Measurements from ENCODE around the gene SYNRG.

The SYNRG gene

DNA sequence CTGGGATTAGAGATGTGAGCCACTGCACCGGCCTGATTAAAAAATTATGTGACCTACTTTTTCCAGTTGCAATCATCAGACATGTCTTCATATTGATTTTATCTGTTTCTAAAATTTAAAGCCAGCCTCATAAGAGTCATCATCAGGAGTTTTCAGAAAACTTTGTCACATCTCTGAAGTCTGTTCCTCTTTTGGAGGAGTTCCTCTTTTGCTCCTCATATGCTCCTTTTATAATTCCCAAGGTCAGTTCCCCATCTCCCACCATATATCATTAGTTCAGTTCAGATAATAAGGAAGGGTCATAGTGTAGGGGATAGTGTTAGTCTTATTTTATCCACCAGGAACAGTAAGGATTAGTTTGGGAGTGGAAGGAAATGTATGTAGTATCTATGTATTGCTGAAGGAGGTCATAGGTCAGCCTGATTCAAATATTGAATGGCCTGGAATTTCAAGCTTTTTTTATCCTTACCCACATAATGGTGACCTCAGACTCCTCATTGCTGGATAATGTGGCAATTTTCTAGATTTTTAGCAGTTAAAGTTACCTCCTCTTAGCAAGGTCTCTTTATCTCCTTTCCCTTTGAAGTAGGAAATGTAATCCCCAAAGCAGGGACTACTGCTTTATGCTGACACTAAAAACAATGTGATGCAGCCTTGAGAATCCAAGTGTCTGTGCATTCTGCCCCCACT, 133.3 kb downstream of the SYNRG start:
- H3K4me2 ChIP-seq (ENCODE audit: insufficient read depth, low read length, poor library complexity, severe bottlenecking): no peak overlapping the region
- no peak overlapping the region for H3K14ac ChIP-seq (ENCODE audit: low read length)
- no peak for DNase-seq (ENCODE audit: low spot score)
- H2BK5ac ChIP-seq (ENCODE audit: low read length): no peak overlapping the region
- H4K8ac ChIP-seq (ENCODE audit: low read depth, low read length): no peak overlapping the region
- H4K91ac ChIP-seq (ENCODE audit: low read depth, low read length, poor library complexity): no peak overlapping the region
- no peak overlapping the region for H2AFZ ChIP-seq (ENCODE audit: low read length)
- no peak overlapping the region for H3K4me3 ChIP-seq (ENCODE audit: low read length in 2 of 2)
- no peak overlapping the region for H2BK15ac ChIP-seq (ENCODE audit: low read length)
- no peak overlapping the region for H3K27ac ChIP-seq (replicated peaks; ENCODE audit: low read length)
- no peak overlapping the region for H3K9ac ChIP-seq (ENCODE audit: low read depth, low read length, poor library complexity)
- no peak overlapping the region for H3K18ac ChIP-seq (ENCODE audit: low read length)
- H3K36me3 ChIP-seq (replicated peaks in 1 of 2; ENCODE audit: control insufficient read depth in 2 of 2, insufficient read depth in 2 of 2, low read length in 2 of 2): peaks cover 10 to 97% of the 10 kb centered on the region in 2 donors
- H2BK120ac ChIP-seq (ENCODE audit: low read depth, low read length): no peak overlapping the region
- H3K4me1 ChIP-seq (ENCODE audit: control insufficient read depth in 2 of 2, insufficient read depth in 1 of 2, low read depth in 1 of 2, low read length in 2 of 2): peaks cover 2 to 5% of the 10 kb centered on the region in 2 donors
- no peak overlapping the region for H2AK5ac ChIP-seq (ENCODE audit: low read depth, low read length)
- H3K4ac ChIP-seq (ENCODE audit: low read length): no peak overlapping the region
- no peaks in the 10 kb centered on the region for H3K79me1 ChIP-seq (ENCODE audit: low read depth, low read length)
- H2BK12ac ChIP-seq (ENCODE audit: low read length): no peak overlapping the region
- H3K27me3 ChIP-seq (ENCODE audit: control insufficient read depth in 3 of 3, insufficient read depth in 3 of 3, low read depth in 1 of 3, low read length in 3 of 3): no peaks in the 10 kb centered on the region
- WGBS, 2 donors (ENCODE audit: extremely low coverage in 2 of 2, insufficient read length in 2 of 2, insufficient replicate concordance in 1 of 2): no CpG with 5 or more reads among the region's 1 CpG
- H3K23ac ChIP-seq (ENCODE audit: low read depth, low read length, poor library complexity): no peak overlapping the region
- no peaks in the 10 kb centered on the region for H3K9me3 ChIP-seq (replicated peaks in 1 of 2; ENCODE audit: control insufficient read depth in 2 of 2, insufficient read depth in 1 of 2, low read depth in 1 of 2, low read length in 2 of 2)

- DNase-seq (ENCODE audit: low spot score): no peak
- Histone ChIP-seq H3K18ac (ENCODE audit: low read length) (no peak overlapping the region), H3K4me3 (ENCODE audit: low read length in 2 of 2) (no peak overlapping the region), H2BK5ac (ENCODE audit: low read length) (no peak overlapping the region), H3K79me1 (ENCODE audit: low read depth, low read length) (no peaks in the 10 kb centered on the region), H4K8ac (ENCODE audit: low read depth, low read length) (no peak overlapping the region), H2BK15ac (ENCODE audit: low read length) (no peak overlapping the region), H3K27me3 (ENCODE audit: control insufficient read depth in 3 of 3, insufficient read depth in 3 of 3, low read depth in 1 of 3, low read length in 3 of 3) (no peaks in the 10 kb centered on the region), H3K9ac (ENCODE audit: low read depth, low read length, poor library complexity) (no peak overlapping the region), H2BK120ac (ENCODE audit: low read depth, low read length) (no peak overlapping the region), H3K4me1 (ENCODE audit: control insufficient read depth in 2 of 2, insufficient read depth in 1 of 2, low read depth in 1 of 2, low read length in 2 of 2) (no peaks in the 10 kb centered on the region), H3K14ac (ENCODE audit: low read length) (no peak overlapping the region), H4K91ac (ENCODE audit: low read depth, low read length, poor library complexity) (no peak overlapping the region), H3K36me3 (replicated peaks in 1 of 2; ENCODE audit: control insufficient read depth in 2 of 2, insufficient read depth in 2 of 2, low read length in 2 of 2) (peaks cover 13 to 98% of the 10 kb centered on the region in 2 donors), H3K4ac (ENCODE audit: low read length) (no peak overlapping the region), H3K4me2 (ENCODE audit: insufficient read depth, low read length, poor library complexity, severe bottlenecking) (no peak overlapping the region), H3K23ac (ENCODE audit: low read depth, low read length, poor library complexity) (no peak overlapping the region), H3K27ac (replicated peaks; ENCODE audit: low read length) (no peak overlapping the region), H2AFZ (ENCODE audit: low read length) (no peak overlapping the region), H2BK12ac (ENCODE audit: low read length) (no peak overlapping the region), H3K9me3 (replicated peaks in 1 of 2; ENCODE audit: control insufficient read depth in 2 of 2, insufficient read depth in 1 of 2, low read depth in 1 of 2, low read length in 2 of 2) (no peaks in the 10 kb centered on the region), H2AK5ac (ENCODE audit: low read depth, low read length) (no peak overlapping the region)
- no CpG with 5 or more reads among the region's 7 CpGs for WGBS, 2 donors (ENCODE audit: extremely low coverage in 2 of 2, insufficient read length in 2 of 2, insufficient replicate concordance in 1 of 2)
These were observed 139.0 kb downstream of the SYNRG start for GRCh38 chr17:37470181-37470580.

- H3K4ac ChIP-seq (ENCODE audit: low read length): no peak overlapping the region
- no peaks in the 10 kb centered on the region for H3K27me3 ChIP-seq (ENCODE audit: control insufficient read depth in 3 of 3, insufficient read depth in 3 of 3, low read depth in 1 of 3, low read length in 3 of 3)
- no peak overlapping the region for H4K8ac ChIP-seq (ENCODE audit: low read depth, low read length)
- H3K9ac ChIP-seq (ENCODE audit: low read depth, low read length, poor library complexity): no peak overlapping the region
- H3K9me3 ChIP-seq (replicated peaks in 1 of 2; ENCODE audit: control insufficient read depth in 2 of 2, insufficient read depth in 1 of 2, low read depth in 1 of 2, low read length in 2 of 2): no peaks in the 10 kb centered on the region
- DNase-seq (ENCODE audit: low spot score): no peak
- no peak overlapping the region for H3K18ac ChIP-seq (ENCODE audit: low read length)
- no CpG with 5 or more reads among the region's 1 CpG for WGBS, 2 donors (ENCODE audit: extremely low coverage in 2 of 2, insufficient read length in 2 of 2, insufficient replicate concordance in 1 of 2)
- no peak overlapping the region for H3K14ac ChIP-seq (ENCODE audit: low read length)
- H3K27ac ChIP-seq (replicated peaks; ENCODE audit: low read length): no peak overlapping the region
- H3K23ac ChIP-seq (ENCODE audit: low read depth, low read length, poor library complexity): no peak overlapping the region
- no peak overlapping the region for H4K91ac ChIP-seq (ENCODE audit: low read depth, low read length, poor library complexity)
- no peak overlapping the region for H2BK12ac ChIP-seq (ENCODE audit: low read length)
- H3K79me1 ChIP-seq (ENCODE audit: low read depth, low read length): no peaks in the 10 kb centered on the region
- no peak overlapping the region for H2BK120ac ChIP-seq (ENCODE audit: low read depth, low read length)
- H2AK5ac ChIP-seq (ENCODE audit: low read depth, low read length): no peak overlapping the region
- H3K36me3 ChIP-seq (replicated peaks in 1 of 2; ENCODE audit: control insufficient read depth in 2 of 2, insufficient read depth in 2 of 2, low read length in 2 of 2): peaks cover 8 to 95% of the 10 kb centered on the region in 2 donors
- H3K4me1 ChIP-seq (ENCODE audit: control insufficient read depth in 2 of 2, insufficient read depth in 1 of 2, low read depth in 1 of 2, low read length in 2 of 2): no peaks in the 10 kb centered on the region
- H3K4me2 ChIP-seq (ENCODE audit: insufficient read depth, low read length, poor library complexity, severe bottlenecking): no peak overlapping the region
- H3K4me3 ChIP-seq (ENCODE audit: low read length in 2 of 2): no peak overlapping the region
- H2BK5ac ChIP-seq (ENCODE audit: low read length): no peak overlapping the region
- no peak overlapping the region for H2BK15ac ChIP-seq (ENCODE audit: low read length)
- H2AFZ ChIP-seq (ENCODE audit: low read length): no peak overlapping the region
These were observed 142.7 kb downstream of the SYNRG start for GRCh38 chr17:37466471-37466870.

DNA sequence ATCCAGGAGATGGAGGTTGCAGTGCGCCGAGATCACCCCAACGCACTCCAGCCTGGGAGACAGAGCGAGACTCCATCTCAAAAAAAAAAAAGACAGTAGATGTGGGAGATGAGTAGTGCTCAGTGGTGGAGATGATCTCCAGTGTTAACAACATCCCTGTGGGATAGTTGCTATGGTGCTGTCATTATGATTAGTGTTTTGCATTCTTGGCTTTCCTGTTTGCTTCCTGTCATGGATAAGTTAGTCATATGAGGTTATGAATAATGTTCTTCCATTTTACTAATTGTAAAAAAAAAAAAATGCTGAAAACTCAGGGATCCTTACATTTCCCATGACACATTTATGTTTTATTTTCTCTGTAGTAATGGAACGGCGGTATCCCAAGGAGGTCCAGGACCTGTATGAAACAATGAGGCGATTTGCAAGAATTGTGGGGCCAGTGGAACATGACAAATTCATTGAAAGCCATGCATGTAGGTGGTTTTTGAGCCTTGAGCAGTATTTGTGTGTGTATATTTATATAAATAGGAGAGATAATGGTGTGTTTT, 144.1 kb downstream of the SYNRG start:
- Histone ChIP-seq H3K9me3 (replicated peaks in 1 of 2; ENCODE audit: control insufficient read depth in 2 of 2, insufficient read depth in 1 of 2, low read depth in 1 of 2, low read length in 2 of 2) (no peaks in the 10 kb centered on the region), H2AFZ (ENCODE audit: low read length) (no peak overlapping the region), H3K27me3 (ENCODE audit: control insufficient read depth in 3 of 3, insufficient read depth in 3 of 3, low read depth in 1 of 3, low read length in 3 of 3) (no peaks in the 10 kb centered on the region), H3K79me1 (ENCODE audit: low read depth, low read length) (no peaks in the 10 kb centered on the region), H2BK5ac (ENCODE audit: low read length) (no peak overlapping the region), H3K4ac (ENCODE audit: low read length) (no peak overlapping the region), H3K18ac (ENCODE audit: low read length) (no peak overlapping the region), H3K4me1 (ENCODE audit: control insufficient read depth in 2 of 2, insufficient read depth in 1 of 2, low read depth in 1 of 2, low read length in 2 of 2) (peaks cover 0 to 2% of the 10 kb centered on the region in 2 donors), H2BK120ac (ENCODE audit: low read depth, low read length) (no peak overlapping the region), H3K4me2 (ENCODE audit: insufficient read depth, low read length, poor library complexity, severe bottlenecking) (no peak overlapping the region), H2BK12ac (ENCODE audit: low read length) (no peak overlapping the region), H4K91ac (ENCODE audit: low read depth, low read length, poor library complexity) (no peak overlapping the region), H3K23ac (ENCODE audit: low read depth, low read length, poor library complexity) (no peak overlapping the region), H4K8ac (ENCODE audit: low read depth, low read length) (no peak overlapping the region), H3K9ac (ENCODE audit: low read depth, low read length, poor library complexity) (no peak overlapping the region), H3K4me3 (ENCODE audit: low read length in 2 of 2) (no peak overlapping the region), H3K27ac (replicated peaks; ENCODE audit: low read length) (no peak overlapping the region), H3K14ac (ENCODE audit: low read length) (no peak overlapping the region), H2BK15ac (ENCODE audit: low read length) (no peak overlapping the region), H2AK5ac (ENCODE audit: low read depth, low read length) (no peak overlapping the region), H3K36me3 (replicated peaks in 1 of 2; ENCODE audit: control insufficient read depth in 2 of 2, insufficient read depth in 2 of 2, low read length in 2 of 2) (peaks cover 2 to 96% of the 10 kb centered on the region in 2 donors)
- DNase-seq (ENCODE audit: low spot score): no peak
- no CpG with 5 or more reads among the region's 7 CpGs for WGBS, 2 donors (ENCODE audit: extremely low coverage in 2 of 2, insufficient read length in 2 of 2, insufficient replicate concordance in 1 of 2)
